ENCODE measurements around the gene AMFR. TPM values are rescaled to one million over a fixed set of nuclear protein-coding genes. Genes with fewer than 3 reads are reported as not detected.

The AMFR gene
- total and polyA plus RNA-seq, 4 donors: 39.5 to 86.1 (median 61.2) TPM

GRCh38 chr16:56337858-56338325 is 87.5 kb downstream of the AMFR start:
- no peak for ATAC-seq (ENCODE audit: insufficient read depth, low FRiP score)
- no peaks in the 10 kb centered on the region for H3K9me3 ChIP-seq (ENCODE audit: control insufficient read depth in 4 of 4, insufficient read depth in 3 of 4, low read length in 3 of 4)
- H3K27me3 ChIP-seq (ENCODE audit: control insufficient read depth in 3 of 3, insufficient read depth in 3 of 3, low read length in 2 of 3): no peaks in the 10 kb centered on the region
- TF ChIP-seq CTCF (IDR thresholded peaks at IDR 0.05; ENCODE audit: control extremely low read depth, extremely low read depth): no peak
- no peak for DNase-seq
- H3K27ac ChIP-seq (ENCODE audit: low read depth in 1 of 2, low read length in 1 of 2): no peak overlapping the region
- no peaks in the 10 kb centered on the region for H3K4me1 ChIP-seq (ENCODE audit: control insufficient read depth in 5 of 5, insufficient read depth in 5 of 5, low read length in 5 of 5)
- H3K4me3 ChIP-seq: no peak overlapping the region
- no peak overlapping the region for H3K9ac ChIP-seq (ENCODE audit: insufficient read depth in 1 of 2, low read length in 2 of 2)
- H3K36me3 ChIP-seq (ENCODE audit: control insufficient read depth in 4 of 4, insufficient read depth in 4 of 4, low read length in 4 of 4): peaks cover 0 to 22% (median 2%) of the 10 kb centered on the region in 4 donors
- WGBS, 2 donors: 88 to 98% methylated on average over 11 of the region's 11 CpGs

- no peak for TF ChIP-seq CTCF (IDR thresholded peaks at IDR 0.05; ENCODE audit: control extremely low read depth, extremely low read depth)
- Histone ChIP-seq H3K36me3 (ENCODE audit: control insufficient read depth in 4 of 4, insufficient read depth in 4 of 4, low read length in 4 of 4) (peaks cover 0 to 22% (median 2%) of the 10 kb centered on the region in 4 donors), H3K4me1 (ENCODE audit: control insufficient read depth in 5 of 5, insufficient read depth in 5 of 5, low read length in 5 of 5) (no peaks in the 10 kb centered on the region), H3K9me3 (ENCODE audit: control insufficient read depth in 4 of 4, insufficient read depth in 3 of 4, low read length in 3 of 4) (no peaks in the 10 kb centered on the region), H3K9ac (ENCODE audit: insufficient read depth in 1 of 2, low read length in 2 of 2) (no peak overlapping the region), H3K27me3 (ENCODE audit: control insufficient read depth in 3 of 3, insufficient read depth in 3 of 3, low read length in 2 of 3) (no peaks in the 10 kb centered on the region), H3K27ac (ENCODE audit: low read depth in 1 of 2, low read length in 1 of 2) (no peak overlapping the region), H3K4me3 (no peak overlapping the region)
- WGBS, 2 donors: 93 to 96% methylated on average over 11 of the region's 11 CpGs
- DNase-seq (no peak), ATAC-seq (ENCODE audit: insufficient read depth, low FRiP score) (no peak)
Measured at GRCh38 chr16:56337131-56337857, 88.1 kb downstream of the AMFR start.

GRCh38 chr16:56336711-56337110 is 88.6 kb downstream of the AMFR start:
- no peaks in the 10 kb centered on the region for H3K9me3 ChIP-seq (ENCODE audit: control insufficient read depth in 4 of 4, insufficient read depth in 3 of 4, low read length in 3 of 4)
- H3K36me3 ChIP-seq (ENCODE audit: control insufficient read depth in 4 of 4, insufficient read depth in 4 of 4, low read length in 4 of 4): peaks cover 0 to 24% (median 2%) of the 10 kb centered on the region in 4 donors
- no peak overlapping the region for H3K27ac ChIP-seq (ENCODE audit: low read depth in 1 of 2, low read length in 1 of 2)
- H3K9ac ChIP-seq (ENCODE audit: insufficient read depth in 1 of 2, low read length in 2 of 2): no peak overlapping the region
- DNase-seq (no peak), ATAC-seq (ENCODE audit: insufficient read depth, low FRiP score) (no peak)
- no peaks in the 10 kb centered on the region for H3K27me3 ChIP-seq (ENCODE audit: control insufficient read depth in 3 of 3, insufficient read depth in 3 of 3, low read length in 2 of 3)
- no peak overlapping the region for H3K4me3 ChIP-seq
- H3K4me1 ChIP-seq (ENCODE audit: control insufficient read depth in 5 of 5, insufficient read depth in 5 of 5, low read length in 5 of 5): no peaks in the 10 kb centered on the region
- TF ChIP-seq CTCF (IDR thresholded peaks at IDR 0.05; ENCODE audit: control extremely low read depth, extremely low read depth): no peak
- 91 to 95% methylated on average over 21 of the region's 21 CpGs for WGBS, 2 donors

All from lung (tissue), 12 donors.